Activated B cell treated with CpG ODN at 0.5 μM for 24 hours (primary cell): ENCODE measurements around the gene PDCL3. TPM values are rescaled to one million over a fixed set of nuclear protein-coding genes. Genes with fewer than 3 reads are reported as not detected.

Experiments
- ATAC-seq: fragments of 200-7000 bp; cut with Tn5 transposase; one replicate; pipeline ENCODE4 v1.10.0; 2021; ENCODE audit warnings: low read depth, mild to moderate bottlenecking, moderate library complexity
- CTCF ChIA-PET: fragments of 350-600 bp; sonication (Branson Sonifier 250); formaldehyde crosslinking; loops from one replicate; lab custom pipeline; 2021; ENCODE audit warnings: antibody characterized with exemption; lab: Charles Lee
- POLR2A ChIA-PET: fragments of 350-600 bp; sonication (Branson Sonifier 250); formaldehyde crosslinking; loops from one replicate; lab custom pipeline; 2021; ENCODE audit warnings: antibody characterized with exemption; lab: Charles Lee
- DNase-seq: peaks from one replicate; pipeline ENCODE4 v3.0.0; 2022
- H3K27ac Mint-ChIP-seq: one replicate; pipeline ENCODE4 v1.8.0; 2020; ENCODE audit warnings: mixed read lengths
- H3K27me3 Mint-ChIP-seq: one replicate; pipeline ENCODE4 v1.8.0; 2021; ENCODE audit warnings: mixed read lengths
- H3K36me3 Mint-ChIP-seq: one replicate; pipeline ENCODE4 v1.8.0; 2021; ENCODE audit warnings: low read depth, mixed read lengths
- H3K4me1 Mint-ChIP-seq: one replicate; pipeline ENCODE4 v1.8.0; 2021; ENCODE audit warnings: mixed read lengths
- H3K4me3 Mint-ChIP-seq: one replicate; pipeline ENCODE4 v1.8.0; 2020; ENCODE audit warnings: mild to moderate bottlenecking, mixed read lengths
- H3K9me3 Mint-ChIP-seq: one replicate; pipeline ENCODE4 v1.8.0; 2020; ENCODE audit warnings: mixed read lengths
- CTCF ChIP-seq: fragments of 200-600 bp; IDR thresholded peaks from one replicate; pipeline ENCODE4 v1.8.0; 2022; ENCODE audit warnings: antibody characterized with exemption, mild to moderate bottlenecking
- intact Hi-C: fragments of 100-400 bp; cut with micrococcal nuclease; formaldehyde crosslinking; loops from one replicate; pipeline ENCODE4 v1.15.1; 2024
- total RNA-seq: library from RNA; stranded (reverse); gene quantifications from 2 replicates; pipeline ENCODE4 v1.2.3, GENCODE V29; 2022

PDCL3 gene
- total RNA-seq, 1 donor from 2014 or later, result 26.1 TPM

GRCh38 chr2:100621371-100621951, 58.7 kb downstream of the PDCL3 start:
- intact Hi-C loops, result no loop called here
- POLR2A ChIA-PET, result interaction anchor here (0.6 kb wide), 1 partner anchor 1143 kb away, joined by 4 read pairs; no protein-coding TSS in a partner anchor
- H3K4me1 Mint-ChIP-seq, result no peaks in the 10 kb centered on the region

DNA sequence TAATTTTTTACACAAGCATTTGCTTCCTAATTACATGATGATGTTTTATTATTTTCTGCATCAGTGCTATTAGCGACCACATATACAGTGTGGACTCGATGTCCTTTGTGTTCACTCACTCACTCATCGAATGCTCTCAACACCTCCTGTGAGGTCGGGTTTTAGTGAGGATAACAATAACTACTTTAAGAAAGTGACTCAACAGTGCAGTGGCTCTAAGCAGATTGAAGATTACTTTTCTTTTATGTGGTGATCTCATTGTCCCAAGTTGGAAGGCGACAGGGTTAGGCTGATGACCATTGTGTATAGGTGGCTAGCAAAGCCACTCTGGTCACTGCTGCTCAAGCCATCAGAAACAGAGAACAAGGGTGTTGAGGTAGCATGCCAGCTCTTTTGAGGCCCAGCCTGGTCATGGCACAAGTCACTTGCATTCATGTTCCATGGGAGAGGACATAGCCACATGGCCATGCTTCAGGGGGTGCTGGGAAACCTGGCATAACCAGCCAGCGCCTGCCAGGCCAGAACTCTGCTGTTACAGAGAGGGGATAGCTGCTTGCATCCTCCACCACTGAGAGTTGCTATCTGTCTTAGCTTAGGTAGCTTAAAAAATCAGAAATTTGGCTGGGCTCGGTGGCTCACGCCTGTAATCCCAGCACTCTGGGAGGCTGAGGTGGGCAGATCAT, 60.4 kb downstream of the PDCL3 start:
- DNase-seq (no peak), ATAC-seq (no peak)
- Mint-ChIP-seq H3K27ac (no peak overlapping the region), H3K36me3 (no peaks in the 10 kb centered on the region), H3K27me3 (peaks cover 29% of the 10 kb centered on the region), H3K9me3 (no peaks in the 10 kb centered on the region), H3K4me1 (no peaks in the 10 kb centered on the region), H3K4me3 (no peak overlapping the region)
- ChIA-PET POLR2A (no interaction called here), CTCF (no interaction called here)
- intact Hi-C loops, result no loop called here
- TF ChIP-seq CTCF, result no peak

More at GRCh38 chr2:100621371-100621951, 58.7 kb downstream of the PDCL3 start:
- CTCF ChIA-PET, result no interaction called here
- ATAC-seq, result no peak
- no peaks in the 10 kb centered on the region for H3K9me3 Mint-ChIP-seq
- H3K27me3 Mint-ChIP-seq, result peaks cover 27% of the 10 kb centered on the region
- no peak for TF ChIP-seq CTCF
- H3K36me3 Mint-ChIP-seq, result no peaks in the 10 kb centered on the region
- no peak overlapping the region for H3K27ac Mint-ChIP-seq
- no peak overlapping the region for H3K4me3 Mint-ChIP-seq
- DNase-seq, result no peak

GRCh38 chr2:100623930-100624329, 61.1 kb downstream of the PDCL3 start:
- ChIA-PET POLR2A (no interaction called here), CTCF (no interaction called here)
- H3K4me3 Mint-ChIP-seq, result no peak overlapping the region
- no peaks in the 10 kb centered on the region for H3K36me3 Mint-ChIP-seq
- TF ChIP-seq CTCF, result no peak
- ATAC-seq (no peak), DNase-seq (no peak)
- H3K27ac Mint-ChIP-seq, result no peak overlapping the region
- intact Hi-C loops, result no loop called here
- no peaks in the 10 kb centered on the region for H3K4me1 Mint-ChIP-seq
- no peaks in the 10 kb centered on the region for H3K9me3 Mint-ChIP-seq
- H3K27me3 Mint-ChIP-seq, result peaks cover 27% of the 10 kb centered on the region

DNA sequence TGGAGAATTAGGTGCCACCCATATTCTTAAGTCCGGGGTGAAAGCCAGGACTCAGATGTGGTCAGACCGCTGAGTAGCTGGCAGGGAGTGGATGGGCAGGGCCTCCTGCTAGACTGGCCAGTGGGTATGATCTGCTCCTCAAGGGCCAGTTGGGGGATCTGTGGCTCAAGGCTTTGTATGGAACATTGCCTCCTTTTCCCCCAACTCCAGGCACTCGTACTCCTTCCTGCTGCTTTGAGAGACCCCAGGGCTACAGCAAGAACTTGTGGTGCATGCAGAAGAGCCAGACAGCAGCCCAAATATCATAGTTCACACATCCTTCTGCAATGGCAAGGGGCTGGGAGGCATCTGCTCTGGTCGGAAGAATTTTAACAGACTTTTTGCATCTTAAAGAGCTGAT, 61.7 kb downstream of the PDCL3 start:
- Mint-ChIP-seq H3K4me3 (no peak overlapping the region), H3K27me3 (peaks cover 21% of the 10 kb centered on the region), H3K36me3 (no peaks in the 10 kb centered on the region), H3K4me1 (no peaks in the 10 kb centered on the region), H3K9me3 (no peaks in the 10 kb centered on the region), H3K27ac (no peak overlapping the region)
- CTCF ChIA-PET, result no interaction called here
- DNase-seq (no peak), ATAC-seq (no peak)
- intact Hi-C loops, result no loop called here
- POLR2A ChIA-PET, result no interaction called here
- TF ChIP-seq CTCF, result no peak

DNA sequence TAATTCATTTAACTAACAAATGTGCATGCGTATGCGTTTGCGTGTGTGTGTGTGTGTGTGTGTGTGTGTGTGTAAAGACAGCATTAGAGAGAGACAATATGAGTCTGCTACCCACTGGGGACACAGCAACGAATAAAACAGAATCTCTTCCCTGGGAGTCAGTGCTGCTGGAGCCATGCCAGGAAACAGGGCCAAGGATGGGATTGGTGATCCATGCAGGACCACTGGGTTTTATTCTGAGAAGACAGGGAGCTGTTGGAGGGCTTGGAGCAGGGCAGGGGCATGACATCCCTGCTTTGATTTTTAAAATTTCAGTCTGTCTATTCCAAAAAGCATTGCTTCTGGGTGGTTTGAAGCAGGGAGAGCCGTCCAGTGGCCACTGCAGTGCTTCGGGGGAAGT, 62.9 kb downstream of the PDCL3 start:
- H3K9me3 Mint-ChIP-seq, result no peaks in the 10 kb centered on the region
- peaks cover 24% of the 10 kb centered on the region for H3K27me3 Mint-ChIP-seq
- H3K36me3 Mint-ChIP-seq, result no peaks in the 10 kb centered on the region
- H3K27ac Mint-ChIP-seq, result no peak overlapping the region
- no peak overlapping the region for H3K4me3 Mint-ChIP-seq
- ATAC-seq, result no peak
- no peaks in the 10 kb centered on the region for H3K4me1 Mint-ChIP-seq
- TF ChIP-seq CTCF, result no peak
- intact Hi-C loops, result no loop called here
- no peak for DNase-seq
- POLR2A ChIA-PET, result no interaction called here
- CTCF ChIA-PET, result no interaction called here

Other genes starting within 250 kb of the PDCL3 start
- 0.09 and 0.17 TPM in 2 replicates for gene LONRF2, start 240.5 kb upstream of the PDCL3 start, total RNA-seq
- 19.8 and 21.0 TPM in 2 replicates for gene CHST10, start 145.3 kb upstream of the PDCL3 start, total RNA-seq
- not detected in 2 replicates for gene NMS, start 92.5 kb upstream of the PDCL3 start, total RNA-seq